Pancreas (tissue), 10 donors: ENCODE data around the gene SLC15A1. TPM values are rescaled to one million over a fixed set of nuclear protein-coding genes. Genes with fewer than 3 reads are reported as not detected.

Experiments used
- ATAC-seq, 4 donors: fragments of 200-7000 bp; cut with Tn5 transposase; one replicate each; pipeline versions ENCODE4 v1.8.0 to v1.9.1; 2020; ENCODE audit warnings: mild to moderate bottlenecking in 4 of 4, moderate library complexity in 4 of 4
- DNase-seq, 6 donors: peaks; one replicate each; pipeline ENCODE4 v3.0.0-alpha.2; 2020
- FAIRE-seq: peaks from 2 replicates; lab custom pipeline; 2012; peaks lifted over from hg19 to GRCh38; lab: Jason Lieb, UNC
- H3K27ac ChIP-seq, 4 donors: fragments of 200-600 bp; sonication (generic); 1 replicate in 3 of 4; 2 replicates in 1 of 4; pipeline versions ENCODE4 v1.5.0 to v1.8.0; 2020
- H3K27me3 ChIP-seq, 4 donors: fragments of 200-600 bp; one replicate each; pipeline ENCODE4 v1.8.0; 2021
- H3K36me3 ChIP-seq, 3 donors: fragments of 200-600 bp; sonication (generic) in 1 of 3; one replicate each; pipeline versions ENCODE4 v1.5.0 to v1.8.0; 2020 to 2021
- H3K4me1 ChIP-seq, 3 donors: fragments of 200-600 bp; one replicate each; pipeline ENCODE4 v1.8.0; 2021
- H3K4me3 ChIP-seq, 4 donors: fragments of 200-600 bp; sonication (generic) in 2 of 4; one replicate each; pipeline versions ENCODE4 v1.5.0 to v1.8.0; 2020 to 2021
- H3K9me3 ChIP-seq, 4 donors: fragments of 200-600 bp; one replicate each; pipeline ENCODE4 v1.8.0; 2021
- WGBS, 2 donors: extraction: QIAGEN DNeasy Blood & Tissue Kit; methylation state at CpG; one replicate each; pipeline ENCODE4 v1.1.7; 2013; 5-methylcytosine and 5-hydroxymethylcytosine counted together
- intact Hi-C, 3 donors: fragments of 100-400 bp; cut with DNase I; formaldehyde crosslinking; loops; one replicate each; pipeline versions ENCODE4 v1.11.1 to v1.14.2; 2022
- polyA plus RNA-seq, 2 donors: library from polyadenylated mRNA; stranded (reverse); fragments of 200-250 nt; gene quantifications; one replicate each; pipeline ENCODE4 v1.2.3, GENCODE V29; 2013
- total RNA-seq, 6 donors: library from RNA; stranded (reverse); fragmentation: NEBNext Ultra II Directional in 4 of 6; extraction: Animal tissue kit (Norgen Biotek cat#: 25700) in 4 of 6; gene quantifications; one replicate each; pipeline versions ENCODE4 v1.2.1 to v1.2.4, GENCODE V29; 2021 to 2023
- TF ChIP-seq, protein P1 (sequence below), 4 donors: fragments of 200-600 bp; sonication (generic) in 3 of 4; IDR thresholded peaks; one replicate each; pipeline versions ENCODE4 v1.5.0 to v1.8.0; 2021; ENCODE audit warnings: antibody characterized with exemption in 4 of 4
- donor health status: healthy with polysubstance abuse.
- donor health status: DM: no; HTN: no; CAD: no; lungs with moderate emphysema.
- donor health status: DM: no; HTN: no; CAD: no.
- donor health status: control.
- donor health status: control.
- donor health status: Bipolar disorder and iron deficiency.
- donor health status: DM: yes; HTN: yes; CAD: no.
- donor health status: DM: no; HTN: no; CAD: no.
- donor health status: DM: no; HTN: no; CAD: no.
- donor health status: DM: yes; HTN: yes; CAD: no.

SLC15A1 gene
- total and polyA plus RNA-seq, 8 donors, result 4.6 to 16.7 (median 6.6) TPM

DNA sequence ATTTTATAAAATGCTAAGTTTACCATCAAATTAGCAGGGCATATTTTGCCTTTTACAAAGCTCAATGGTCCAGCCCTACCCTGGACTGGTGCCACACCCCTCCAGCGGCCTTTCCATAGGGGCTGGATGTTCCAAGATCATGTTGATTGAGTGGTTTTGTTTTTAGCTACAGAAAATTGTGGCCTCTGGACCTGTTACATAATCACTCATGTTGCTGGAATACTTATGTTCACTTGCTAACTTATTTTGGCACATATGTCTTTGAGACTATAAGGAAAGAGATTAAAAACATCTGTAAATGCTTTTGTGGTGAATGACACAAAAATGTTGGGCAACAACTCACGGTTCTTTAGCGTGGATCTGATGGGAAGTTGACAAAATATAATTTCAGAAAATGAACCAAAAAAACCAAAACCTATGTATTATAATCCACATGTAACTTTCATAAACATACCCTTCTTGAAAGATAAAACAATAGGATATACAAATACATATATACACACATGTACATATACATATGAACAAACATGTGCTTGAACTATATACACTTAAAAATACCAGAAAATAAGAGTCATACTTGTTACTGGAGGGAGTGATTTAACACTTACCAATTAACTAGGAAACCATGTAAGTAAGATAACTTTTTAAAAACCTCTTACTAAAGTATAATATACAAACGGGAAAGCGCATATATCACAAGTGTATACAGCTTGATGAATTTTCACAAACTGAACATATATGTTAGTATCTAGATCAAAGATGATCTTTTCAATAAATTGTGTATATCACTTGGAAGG, 46.6 kb upstream of the SLC15A1 start:
- Histone ChIP-seq H3K4me3 (no peak overlapping the region), H3K9me3 (no peaks in the 10 kb centered on the region), H3K27me3 (no peaks in the 10 kb centered on the region), H3K36me3 (peaks cover 0 to 6% (median 0%) of the 10 kb centered on the region in 3 donors), H3K4me1 (no peaks in the 10 kb centered on the region), H3K27ac (no peak overlapping the region)
- FAIRE-seq, result peak; percentile 59
- TF ChIP-seq, protein P1, sequence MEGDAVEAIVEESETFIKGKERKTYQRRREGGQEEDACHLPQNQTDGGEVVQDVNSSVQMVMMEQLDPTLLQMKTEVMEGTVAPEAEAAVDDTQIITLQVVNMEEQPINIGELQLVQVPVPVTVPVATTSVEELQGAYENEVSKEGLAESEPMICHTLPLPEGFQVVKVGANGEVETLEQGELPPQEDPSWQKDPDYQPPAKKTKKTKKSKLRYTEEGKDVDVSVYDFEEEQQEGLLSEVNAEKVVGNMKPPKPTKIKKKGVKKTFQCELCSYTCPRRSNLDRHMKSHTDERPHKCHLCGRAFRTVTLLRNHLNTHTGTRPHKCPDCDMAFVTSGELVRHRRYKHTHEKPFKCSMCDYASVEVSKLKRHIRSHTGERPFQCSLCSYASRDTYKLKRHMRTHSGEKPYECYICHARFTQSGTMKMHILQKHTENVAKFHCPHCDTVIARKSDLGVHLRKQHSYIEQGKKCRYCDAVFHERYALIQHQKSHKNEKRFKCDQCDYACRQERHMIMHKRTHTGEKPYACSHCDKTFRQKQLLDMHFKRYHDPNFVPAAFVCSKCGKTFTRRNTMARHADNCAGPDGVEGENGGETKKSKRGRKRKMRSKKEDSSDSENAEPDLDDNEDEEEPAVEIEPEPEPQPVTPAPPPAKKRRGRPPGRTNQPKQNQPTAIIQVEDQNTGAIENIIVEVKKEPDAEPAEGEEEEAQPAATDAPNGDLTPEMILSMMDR (IDR thresholded peaks at IDR 0.05), result no peak
- 90 to 92% methylated on average over 5 of the region's 5 CpGs for WGBS, 2 donors
- intact Hi-C loops, result no loop called here
- ATAC-seq, result no peak
- no peak for DNase-seq

GRCh38 chr13:98797456-98797855, 45.0 kb upstream of the SLC15A1 start:
- 95 to 96% methylated on average over 6 of the region's 6 CpGs for WGBS, 2 donors
- no peak for FAIRE-seq
- TF ChIP-seq, protein P1 (IDR thresholded peaks at IDR 0.05), result no peak
- H3K36me3 ChIP-seq, result peaks cover 0 to 6% (median 0%) of the 10 kb centered on the region in 3 donors
- ATAC-seq, result no peak
- no peak overlapping the region for H3K4me3 ChIP-seq
- H3K4me1 ChIP-seq, result no peaks in the 10 kb centered on the region
- H3K9me3 ChIP-seq, result no peaks in the 10 kb centered on the region
- DNase-seq, result no peak
- intact Hi-C loops, result no loop called here
- no peak overlapping the region for H3K27ac ChIP-seq
- H3K27me3 ChIP-seq, result no peaks in the 10 kb centered on the region

DNA sequence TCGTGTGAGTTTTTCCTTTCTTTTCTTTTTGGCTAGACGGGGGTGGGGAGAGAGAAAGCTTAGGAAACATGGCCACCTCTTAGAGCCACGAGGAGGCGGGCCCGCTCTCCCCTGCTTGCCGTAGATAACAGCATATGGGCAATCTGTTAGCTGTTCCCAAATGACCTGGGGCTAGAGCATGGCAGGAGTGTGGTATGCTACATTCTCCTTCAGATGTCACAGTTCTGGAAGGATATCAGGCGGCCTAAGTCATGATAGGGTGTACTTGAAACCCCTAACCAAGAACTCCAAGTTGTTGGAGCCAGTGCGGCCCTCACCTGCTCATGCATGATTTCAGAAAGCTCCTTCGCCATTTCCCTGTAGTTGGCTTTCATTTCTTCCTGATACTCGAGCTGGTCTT, 44.3 kb upstream of the SLC15A1 start:
- FAIRE-seq, result no peak
- intact Hi-C loops, result no loop called here
- H3K4me1 ChIP-seq, result no peaks in the 10 kb centered on the region
- no peak for DNase-seq
- H3K4me3 ChIP-seq, result no peak overlapping the region
- H3K27ac ChIP-seq, result no peak overlapping the region
- TF ChIP-seq, protein P1 (IDR thresholded peaks at IDR 0.05), result no peak
- H3K36me3 ChIP-seq, result peaks cover 0 to 6% (median 0%) of the 10 kb centered on the region in 3 donors
- H3K9me3 ChIP-seq, result no peaks in the 10 kb centered on the region
- no peak for ATAC-seq
- 88 to 89% methylated on average over 10 of the region's 10 CpGs for WGBS, 2 donors
- no peaks in the 10 kb centered on the region for H3K27me3 ChIP-seq

DNA sequence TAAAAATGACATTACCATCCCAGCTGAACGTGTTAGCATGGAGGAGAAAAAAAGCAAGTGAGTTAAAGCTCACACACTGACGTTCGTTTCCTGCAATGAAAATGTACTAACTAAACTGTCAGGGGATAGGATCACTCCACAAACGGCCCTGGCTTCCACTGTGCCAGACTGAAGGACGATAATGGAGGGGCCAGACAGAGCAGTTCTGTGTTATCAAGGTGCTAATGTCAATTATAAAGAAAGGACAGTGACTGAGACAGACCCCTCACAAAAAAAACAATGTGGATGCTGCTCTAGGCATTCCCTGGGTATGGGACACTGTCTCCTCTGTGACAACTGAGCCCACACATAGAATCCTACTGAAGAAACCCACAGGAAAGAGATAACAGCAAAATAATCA, 43.7 kb upstream of the SLC15A1 start:
- ATAC-seq, result no peak
- Histone ChIP-seq H3K36me3 (peaks cover 0 to 6% (median 0%) of the 10 kb centered on the region in 3 donors), H3K9me3 (no peaks in the 10 kb centered on the region), H3K4me3 (no peak overlapping the region), H3K27ac (no peak overlapping the region), H3K4me1 (no peaks in the 10 kb centered on the region), H3K27me3 (no peaks in the 10 kb centered on the region)
- WGBS, 2 donors, result 88 to 89% methylated on average over 5 of the region's 5 CpGs
- TF ChIP-seq, protein P1 (IDR thresholded peaks at IDR 0.05), result no peak
- DNase-seq, result no peak
- intact Hi-C loops, result no loop called here
- FAIRE-seq, result no peak

DNA sequence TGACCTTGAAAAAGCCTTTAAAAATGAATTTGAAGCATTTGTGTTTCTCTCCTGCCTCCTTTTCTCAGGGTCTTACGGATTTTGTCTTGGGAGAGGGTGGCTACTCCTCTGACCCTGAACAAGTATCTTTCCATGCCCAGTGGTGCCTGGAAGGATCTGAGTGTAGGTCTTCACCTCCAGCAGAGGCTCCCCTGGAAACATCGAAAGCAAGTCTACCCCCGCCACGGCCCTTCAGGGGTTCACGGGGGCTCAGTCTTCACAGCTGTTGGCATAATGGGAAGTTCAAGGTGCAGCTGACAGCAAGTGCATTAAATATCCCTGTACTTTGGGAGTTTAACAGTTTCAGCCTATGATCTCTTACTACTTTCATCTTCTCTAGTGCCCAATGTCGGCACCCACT, 42.7 kb upstream of the SLC15A1 start:
- Histone ChIP-seq H3K36me3 (peaks cover 0 to 6% (median 0%) of the 10 kb centered on the region in 3 donors), H3K27me3 (no peaks in the 10 kb centered on the region), H3K4me3 (no peak overlapping the region), H3K4me1 (no peaks in the 10 kb centered on the region), H3K27ac (no peak overlapping the region), H3K9me3 (no peaks in the 10 kb centered on the region)
- ATAC-seq, result no peak
- TF ChIP-seq, protein P1 (IDR thresholded peaks at IDR 0.05), result no peak
- 91 to 94% methylated on average over 6 of the region's 6 CpGs for WGBS, 2 donors
- DNase-seq, result no peak
- intact Hi-C loops, result no loop called here
- no peak for FAIRE-seq
